ENCODE data around the gene REXO1.

GRCh38 chr19:1856698-1857603 lies 8.7 kb upstream of the REXO1 start:
- TF ChIP-seq, protein P1, sequence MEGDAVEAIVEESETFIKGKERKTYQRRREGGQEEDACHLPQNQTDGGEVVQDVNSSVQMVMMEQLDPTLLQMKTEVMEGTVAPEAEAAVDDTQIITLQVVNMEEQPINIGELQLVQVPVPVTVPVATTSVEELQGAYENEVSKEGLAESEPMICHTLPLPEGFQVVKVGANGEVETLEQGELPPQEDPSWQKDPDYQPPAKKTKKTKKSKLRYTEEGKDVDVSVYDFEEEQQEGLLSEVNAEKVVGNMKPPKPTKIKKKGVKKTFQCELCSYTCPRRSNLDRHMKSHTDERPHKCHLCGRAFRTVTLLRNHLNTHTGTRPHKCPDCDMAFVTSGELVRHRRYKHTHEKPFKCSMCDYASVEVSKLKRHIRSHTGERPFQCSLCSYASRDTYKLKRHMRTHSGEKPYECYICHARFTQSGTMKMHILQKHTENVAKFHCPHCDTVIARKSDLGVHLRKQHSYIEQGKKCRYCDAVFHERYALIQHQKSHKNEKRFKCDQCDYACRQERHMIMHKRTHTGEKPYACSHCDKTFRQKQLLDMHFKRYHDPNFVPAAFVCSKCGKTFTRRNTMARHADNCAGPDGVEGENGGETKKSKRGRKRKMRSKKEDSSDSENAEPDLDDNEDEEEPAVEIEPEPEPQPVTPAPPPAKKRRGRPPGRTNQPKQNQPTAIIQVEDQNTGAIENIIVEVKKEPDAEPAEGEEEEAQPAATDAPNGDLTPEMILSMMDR (IDR thresholded peaks at IDR 0.05), result no peak
- TF ChIP-seq POLR2A (IDR thresholded peaks at IDR 0.05) (peak; percentile 61), POLR2AphosphoS5 (IDR thresholded peaks at IDR 0.05) (no peak)
